Spleen (tissue), 11 donors: ENCODE results near the gene ELP4. TPM values are rescaled to one million over a fixed set of nuclear protein-coding genes. Genes with fewer than 3 reads are reported as not detected.
A peak's percentile ranks its signal among the peaks of the same experiment; 100 is the strongest.
"Not testable (repeated sequence)": the region's sequence is repeated elsewhere in the genome, so short reads cannot be mapped to it uniquely, and the experiment has no call there.

Experiments
- DNase-seq: peaks from one replicate; pipeline ENCODE4 v3.0.0-alpha.2; 2020
- H3K27ac ChIP-seq, 8 donors: fragments of 200-600 bp; sonication (generic) in 7 of 8; 1 replicate in 4 of 8; 2 replicates in 4 of 8; pipeline versions ENCODE4 v1.5.0 to v1.8.0; 2016 to 2021; ENCODE audit warnings: inconsistent platforms in 4 of 8, mild to moderate bottlenecking in 4 of 8, moderate library complexity in 1 of 8
- H3K27me3 ChIP-seq, 7 donors: fragments of 200-600 bp; sonication (generic) in 6 of 7; replicated peaks in 1 of 7; 1 replicate in 4 of 7; 2 replicates in 3 of 7; pipeline versions ENCODE4 v1.5.0 to v1.8.0; 2016 to 2021; ENCODE audit warnings: inconsistent platforms in 3 of 7, mild to moderate bottlenecking in 1 of 7
- H3K36me3 ChIP-seq, 6 donors: fragments of 200-600 bp; sonication (generic) in 5 of 6; 1 replicate in 4 of 6; 2 replicates in 2 of 6; pipeline versions ENCODE4 v1.5.0 to v1.8.0; 2016 to 2021; ENCODE audit warnings: inconsistent platforms in 2 of 6
- H3K4me1 ChIP-seq, 6 donors: fragments of 200-600 bp; sonication (generic) in 5 of 6; 1 replicate in 3 of 6; 2 replicates in 3 of 6; pipeline versions ENCODE4 v1.5.0 to v1.8.0; 2016 to 2021; ENCODE audit warnings: inconsistent platforms in 3 of 6
- H3K4me3 ChIP-seq, 8 donors: fragments of 200-600 bp; sonication (generic) in 7 of 8; 1 replicate in 4 of 8; 2 replicates in 4 of 8; pipeline versions ENCODE4 v1.5.0 to v1.8.0; 2016 to 2021; ENCODE audit warnings: inconsistent platforms in 4 of 8, mild to moderate bottlenecking in 4 of 8, moderate library complexity in 2 of 8
- H3K9me3 ChIP-seq, 8 donors: fragments of 200-600 bp; sonication (generic) in 7 of 8; 1 replicate in 4 of 8; 2 replicates in 4 of 8; pipeline versions ENCODE4 v1.5.0 to v1.8.0; 2016 to 2021; ENCODE audit warnings: inconsistent platforms in 4 of 8
- CTCF ChIP-seq, 11 experiments: fragments of 200-600 bp in 7 of 11; fragments of 450-650 bp in 4 of 11; sonication (generic) in 4 of 11; IDR thresholded peaks in 8 of 11; conservative IDR thresholded peaks in 3 of 11; 1 replicate in 7 of 11; 2 replicates in 4 of 11; pipeline versions ENCODE4 v1.4.0 to v1.8.0; 2016 to 2021; ENCODE audit warnings: antibody characterized with exemption in 11 of 11, inconsistent platforms in 4 of 11, mild to moderate bottlenecking in 1 of 11
- POLR2A ChIP-seq, 3 donors: fragments of 450-650 bp; IDR thresholded peaks; one replicate each; pipeline ENCODE4 v1.5.1; 2017; ENCODE audit warnings: antibody characterized with exemption in 3 of 3, mild to moderate bottlenecking in 1 of 3
- POLR2AphosphoS5 ChIP-seq, 3 donors: sonication (generic); formaldehyde crosslinking; IDR thresholded peaks; one replicate each; pipeline ENCODE4 v1.5.1; 2017; ENCODE audit warnings: antibody characterized with exemption in 3 of 3
- WGBS, 5 donors: extraction: QIAGEN DNeasy Blood & Tissue Kit in 3 of 5; methylation state at CpG; one replicate each; pipeline versions ENCODE4 v1.1.5 to v1.1.7; 2013 to 2018; 5-methylcytosine and 5-hydroxymethylcytosine counted together
- intact Hi-C: fragments of 100-400 bp; cut with DNase I; formaldehyde crosslinking; loops from one replicate; pipeline ENCODE4 v1.15.0; 2023; ENCODE audit warnings: low total_unique reads
- polyA plus RNA-seq, 3 donors: library from polyadenylated mRNA; stranded (reverse); fragments of 200-250 nt; gene quantifications; one replicate each; pipeline ENCODE4 v1.2.1, GENCODE V29; 2013
- total RNA-seq, 7 donors: library from RNA; depleted of rRNA in 3 of 7; stranded (reverse); fragments of >200 nt in 3 of 7; fragmentation: NEBNext Ultra II Directional in 4 of 7; extraction: Animal tissue kit (Norgen Biotek cat#: 25700) in 4 of 7; gene quantifications; one replicate each; pipeline versions ENCODE4 v1.1.0 to v1.2.1, GENCODE V29; 2016 to 2021
- donor health status: healthy with polysubstance abuse.
- donor health status: DM: no; HTN: no; CAD: no; lungs with moderate emphysema.
- donor health status: DM: no; HTN: no; CAD: no.
- donor health status: Bipolar disorder and iron deficiency.
- donor health status: healthy.
- donor health status: DM: no; HTN: no; CAD: no.
- donor health status: DM: yes; HTN: yes; CAD: no.

The ELP4 gene
- total and polyA plus RNA-seq, 10 donors, result 6.1 to 34.6 (median 21.1) TPM

DNA sequence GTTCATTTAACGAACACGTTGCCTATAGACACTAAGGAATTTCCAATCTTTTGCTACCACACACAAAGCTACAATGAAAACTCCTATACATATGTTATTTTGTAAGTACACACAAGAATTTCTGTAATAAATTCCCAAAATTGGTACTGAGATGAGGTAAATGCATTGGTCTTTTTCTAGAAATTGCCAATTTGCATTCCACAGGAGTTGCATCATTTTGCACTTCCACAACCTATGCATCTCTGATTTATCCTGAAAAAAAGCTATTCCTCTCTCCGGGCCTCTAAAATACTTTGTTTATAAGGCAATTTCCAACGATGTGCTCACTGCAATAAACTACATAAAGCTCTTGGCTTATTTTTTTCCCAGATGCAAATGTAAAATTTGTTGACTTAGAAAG lies 25.1 kb upstream of the ELP4 start:
- H3K4me1 ChIP-seq, result no peaks in the 10 kb centered on the region

GRCh38 chr11:31487848-31488247 lies 21.7 kb upstream of the ELP4 start:
- intact Hi-C loops, result no loop called here
- no peak overlapping the region for H3K4me3 ChIP-seq
- no peaks in the 10 kb centered on the region for H3K9me3 ChIP-seq
- H3K36me3 ChIP-seq, result peaks cover 0 to 12% (median 0%) of the 10 kb centered on the region in 6 donors
- TF ChIP-seq POLR2AphosphoS5 (IDR thresholded peaks at IDR 0.05), result no peak
- TF ChIP-seq CTCF (IDR thresholded peaks at IDR 0.05 in 8 of 11, conservative IDR thresholded peaks at IDR 0.05 in 3 of 11), result peak in 5 of 11 experiments; percentile 16 to 49 (median 26)
- no peak overlapping the region for H3K27ac ChIP-seq
- 13 to 39% (median 26%) methylated on average over 1 of the region's 1 CpG for WGBS, 5 donors
- no peaks in the 10 kb centered on the region for H3K27me3 ChIP-seq
- DNase-seq, result no peak
- no peaks in the 10 kb centered on the region for H3K4me1 ChIP-seq

More for the DNA sequence above, 25.1 kb upstream of the ELP4 start:
- Histone ChIP-seq H3K27me3 (no peaks in the 10 kb centered on the region), H3K9me3 (no peaks in the 10 kb centered on the region), H3K36me3 (no peaks in the 10 kb centered on the region), H3K27ac (no peak overlapping the region), H3K4me3 (no peak overlapping the region)
- intact Hi-C loops, result no loop called here
- WGBS, 5 donors, result 88 to 97% (median 90%) methylated on average over 4 of the region's 4 CpGs
- no peak for DNase-seq
- no peak for TF ChIP-seq CTCF (IDR thresholded peaks at IDR 0.05 in 8 of 11, conservative IDR thresholded peaks at IDR 0.05 in 3 of 11)
- TF ChIP-seq POLR2AphosphoS5 (IDR thresholded peaks at IDR 0.05), result no peak
- TF ChIP-seq POLR2A (IDR thresholded peaks at IDR 0.05), result no peak

- H3K27me3 ChIP-seq, result no peaks in the 10 kb centered on the region
- H3K4me1 ChIP-seq, result no peaks in the 10 kb centered on the region
- H3K27ac ChIP-seq, result no peak overlapping the region
- no peak overlapping the region for H3K4me3 ChIP-seq
- H3K36me3 ChIP-seq, result peaks cover 0 to 36% (median 2%) of the 10 kb centered on the region in 6 donors
- WGBS, 5 donors, result 80 to 99% (median 89%) methylated on average over 2 of the region's 2 CpGs
- DNase-seq, result no peak
- intact Hi-C loops, result no loop called here
- no peak for TF ChIP-seq CTCF (IDR thresholded peaks at IDR 0.05 in 8 of 11, conservative IDR thresholded peaks at IDR 0.05 in 3 of 11)
- TF ChIP-seq POLR2A (IDR thresholded peaks at IDR 0.05), result no peak
- TF ChIP-seq POLR2AphosphoS5 (IDR thresholded peaks at IDR 0.05), result no peak
- peaks cover 0 to 7% (median 0%) of the 10 kb centered on the region in 8 donors for H3K9me3 ChIP-seq
Observed at GRCh38 chr11:31492320-31492913, 17.1 kb upstream of the ELP4 start.

- no peak for DNase-seq
- intact Hi-C loops, result no loop called here
- WGBS, 5 donors, result 86 to 97% (median 92%) methylated on average over 4 of the region's 4 CpGs
- Histone ChIP-seq H3K4me1 (no peaks in the 10 kb centered on the region), H3K4me3 (no peak overlapping the region), H3K9me3 (peaks cover 0 to 7% (median 0%) of the 10 kb centered on the region in 8 donors), H3K27ac (no peak overlapping the region), H3K27me3 (no peaks in the 10 kb centered on the region), H3K36me3 (peaks cover 0 to 36% (median 2%) of the 10 kb centered on the region in 6 donors)
- no peak for TF ChIP-seq CTCF (IDR thresholded peaks at IDR 0.05 in 8 of 11, conservative IDR thresholded peaks at IDR 0.05 in 3 of 11)
- TF ChIP-seq POLR2AphosphoS5 (IDR thresholded peaks at IDR 0.05), result no peak
- no peak for TF ChIP-seq POLR2A (IDR thresholded peaks at IDR 0.05)
Observed at GRCh38 chr11:31493235-31493634, 16.3 kb upstream of the ELP4 start.

DNA sequence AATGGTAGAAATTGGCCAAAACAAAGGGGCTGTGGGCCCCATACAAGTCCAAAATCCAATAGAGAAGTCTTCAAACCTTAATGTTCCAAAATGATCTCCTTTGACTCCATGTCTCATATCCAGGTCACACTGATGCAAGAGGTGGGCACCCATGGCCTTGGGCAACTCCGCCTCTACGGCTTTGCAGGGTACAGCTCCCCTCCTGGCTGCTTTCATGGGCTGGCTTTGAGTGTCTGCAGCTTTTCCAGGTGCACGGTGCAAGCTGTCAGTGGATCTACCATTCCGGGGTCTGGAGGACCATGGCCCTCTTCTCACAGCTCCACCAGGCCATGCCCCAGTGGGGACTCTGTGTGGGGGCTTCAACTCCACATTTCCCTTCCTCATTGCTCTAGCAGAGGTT lies 15.8 kb upstream of the ELP4 start:
- H3K9me3 ChIP-seq, H3K27ac ChIP-seq, H3K4me3 ChIP-seq, DNase-seq, intact Hi-C loops, H3K27me3 ChIP-seq, H3K4me1 ChIP-seq: not testable (repeated sequence)
- H3K36me3 ChIP-seq, result peaks cover 0 to 36% (median 2%) of the 10 kb centered on the region in 6 donors
- 95 to 99% (median 97%) methylated on average over 4 of the region's 4 CpGs for WGBS, 5 donors
